ENCODE measurements around the gene AR.

The AR gene

GRCh38 chrX:67732864-67733263 is 189.0 kb downstream of the AR start:
- DNase-seq = no peak

GRCh38 chrX:67734111-67734753 is 190.4 kb downstream of the AR start:
- no peak for DNase-seq

GRCh38 chrX:67749536-67749935 is 205.7 kb downstream of the AR start:
- no peak for DNase-seq

- no peak for DNase-seq
These were observed 206.9 kb downstream of the AR start for GRCh38 chrX:67750694-67751093.

GRCh38 chrX:67759018-67759417 is 215.2 kb downstream of the AR start:
- DNase-seq = no peak

- no peak for DNase-seq
These were observed 233.3 kb downstream of the AR start for GRCh38 chrX:67777148-67777547.

- no peak for DNase-seq
These were observed 235.3 kb downstream of the AR start for GRCh38 chrX:67779099-67779498.

All from midbrain (tissue), 1 donor.